ENCODE measurements around the gene FLT3LG.

Gene FLT3LG

GRCh38 chr19:49433240-49433901, 40.6 kb upstream of the FLT3LG start:
- DNase-seq, result no peak
- peaks cover 55% of the 10 kb centered on the region for H3K27me3 ChIP-seq
- no peaks in the 10 kb centered on the region for H3K4me1 ChIP-seq
- H3K4me3 ChIP-seq (ENCODE audit: low read depth, low read length), result no peak overlapping the region
- no peak for TF ChIP-seq CTCF (IDR thresholded peaks at IDR 0.05; ENCODE audit: low read depth, low read length)
- H3K36me3 ChIP-seq, result no peaks in the 10 kb centered on the region
- no peaks in the 10 kb centered on the region for H3K9me3 ChIP-seq

DNA sequence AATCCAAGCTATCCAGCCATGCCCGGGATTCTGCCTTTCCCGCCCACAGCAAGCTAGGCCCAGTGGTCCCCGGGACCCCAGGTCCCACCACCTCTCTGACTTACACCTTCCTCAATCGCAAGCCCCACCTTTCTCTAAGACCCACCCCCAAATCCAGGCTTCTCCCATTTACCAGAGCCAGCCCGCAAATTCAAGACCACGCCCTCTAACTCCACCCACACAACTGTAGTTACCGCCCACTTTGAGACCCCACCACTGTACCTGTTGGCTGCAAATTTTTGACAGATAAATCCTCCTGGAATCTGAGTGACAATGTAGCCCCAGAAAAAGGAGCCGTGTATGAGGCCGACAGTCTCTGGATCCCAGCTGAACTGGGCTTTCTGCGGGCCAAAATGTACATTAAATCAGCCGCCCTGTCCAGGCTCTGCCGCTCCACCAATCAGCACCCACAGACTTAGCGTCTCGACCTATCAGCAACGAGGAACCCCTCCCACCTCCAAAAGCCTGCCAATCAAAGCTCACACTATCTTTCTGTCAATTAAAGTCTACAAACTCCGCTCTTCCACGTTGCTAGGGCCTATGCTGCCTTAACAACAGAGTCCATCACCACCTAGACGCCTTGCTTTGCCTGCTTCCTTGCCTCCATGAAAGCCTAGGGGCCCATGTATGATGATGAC, 39.0 kb upstream of the FLT3LG start:
- no peaks in the 10 kb centered on the region for H3K4me1 ChIP-seq
- peaks cover 58% of the 10 kb centered on the region for H3K27me3 ChIP-seq
- no peak for TF ChIP-seq CTCF (IDR thresholded peaks at IDR 0.05; ENCODE audit: low read depth, low read length)
- H3K9me3 ChIP-seq, result no peaks in the 10 kb centered on the region
- no peak overlapping the region for H3K4me3 ChIP-seq (ENCODE audit: low read depth, low read length)
- DNase-seq, result no peak
- H3K36me3 ChIP-seq, result no peaks in the 10 kb centered on the region

DNA sequence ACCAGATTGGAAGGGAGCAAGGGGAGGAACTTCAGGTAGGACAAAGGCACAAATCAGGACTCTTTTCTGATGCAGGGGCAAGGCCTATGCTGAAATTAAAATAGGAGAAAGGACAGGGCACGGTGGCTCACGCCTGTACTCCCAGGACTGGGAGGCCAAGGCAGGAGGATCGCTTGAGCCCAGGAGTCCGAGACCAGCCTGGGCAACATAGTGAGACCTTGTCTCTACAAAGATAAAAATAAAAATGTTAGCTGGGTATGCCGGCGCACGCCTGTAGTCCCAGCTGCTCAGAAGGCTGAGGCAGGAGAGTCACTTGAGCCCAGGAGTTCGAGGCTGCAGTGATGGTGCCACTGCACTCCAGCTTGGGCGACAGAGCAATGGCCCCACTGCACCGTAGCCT, 38.3 kb upstream of the FLT3LG start:
- no peak for TF ChIP-seq CTCF (IDR thresholded peaks at IDR 0.05; ENCODE audit: low read depth, low read length)
- no peaks in the 10 kb centered on the region for H3K9me3 ChIP-seq
- H3K36me3 ChIP-seq, result no peaks in the 10 kb centered on the region
- no peak for DNase-seq
- H3K4me3 ChIP-seq (ENCODE audit: low read depth, low read length), result no peak overlapping the region
- no peaks in the 10 kb centered on the region; the same call in 1 of the 2 replicates for H3K4me1 ChIP-seq
- peaks cover 63% of the 10 kb centered on the region for H3K27me3 ChIP-seq

DNA sequence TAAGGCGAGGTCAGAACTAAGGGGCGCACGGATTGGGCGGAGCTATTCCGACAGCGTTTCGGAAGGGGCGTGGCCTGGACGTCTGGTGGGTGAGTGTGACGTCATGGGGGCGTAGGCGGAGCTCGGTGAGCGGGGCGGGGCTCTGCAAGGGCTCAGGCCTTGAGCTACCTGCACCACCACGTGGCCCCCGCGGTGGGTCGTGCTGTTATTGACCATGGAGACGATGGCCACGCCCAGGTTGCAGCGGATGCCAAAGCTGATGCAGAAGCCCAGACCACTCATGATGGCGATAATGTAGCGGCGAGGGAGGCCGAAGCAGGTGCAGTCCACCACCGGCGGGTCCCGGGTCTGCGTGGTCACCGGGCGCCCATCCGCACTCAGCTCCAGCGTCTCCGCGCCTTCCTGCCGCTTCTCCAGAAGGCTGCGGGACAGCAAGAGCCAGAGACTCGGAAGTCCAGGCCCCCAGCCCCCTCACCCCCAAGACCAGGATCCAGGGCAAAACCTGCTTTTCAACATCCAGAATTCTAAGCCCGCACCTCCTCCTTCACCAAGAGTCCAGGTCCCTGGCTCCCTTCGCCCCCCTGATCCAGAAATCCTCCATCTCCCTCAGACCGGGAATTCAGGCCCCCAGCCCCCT, 37.5 kb upstream of the FLT3LG start:
- DNase-seq, result peak; percentile 81
- Histone ChIP-seq H3K36me3 (no peaks in the 10 kb centered on the region), H3K9me3 (no peaks in the 10 kb centered on the region), H3K4me3 (ENCODE audit: low read depth, low read length) (peak overlapping the region; percentile 22; the same call in 1 of the 2 replicates), H3K27me3 (peaks cover 67% of the 10 kb centered on the region), H3K4me1 (no peaks in the 10 kb centered on the region; the same call in 1 of the 2 replicates)
- no peak for TF ChIP-seq CTCF (IDR thresholded peaks at IDR 0.05; ENCODE audit: low read depth, low read length)

- Histone ChIP-seq H3K4me3 (ENCODE audit: low read depth, low read length) (no peak overlapping the region), H3K27me3 (peaks cover 68% of the 10 kb centered on the region), H3K9me3 (no peaks in the 10 kb centered on the region), H3K36me3 (no peaks in the 10 kb centered on the region), H3K4me1 (peaks cover 4% of the 10 kb centered on the region; the same call in 1 of the 2 replicates)
- peak; percentile 67 for DNase-seq
- no peak for TF ChIP-seq CTCF (IDR thresholded peaks at IDR 0.05; ENCODE audit: low read depth, low read length)
Measured at GRCh38 chr19:49437231-49437630, 36.8 kb upstream of the FLT3LG start.

- Histone ChIP-seq H3K9me3 (no peaks in the 10 kb centered on the region), H3K27me3 (peaks cover 59% of the 10 kb centered on the region), H3K4me1 (peaks cover 6% of the 10 kb centered on the region; the same call in 1 of the 2 replicates), H3K4me3 (ENCODE audit: low read depth, low read length) (no peak overlapping the region), H3K36me3 (no peaks in the 10 kb centered on the region)
- no peak for TF ChIP-seq CTCF (IDR thresholded peaks at IDR 0.05; ENCODE audit: low read depth, low read length)
- no peak for DNase-seq
Measured at GRCh38 chr19:49438261-49438660, 35.8 kb upstream of the FLT3LG start.

Measured in BE2C (cell line).